Measurements from ENCODE around the gene CSNK1D.

CSNK1D gene

GRCh38 chr17:82299452-82299851, 26.0 kb upstream of the CSNK1D start:
- no peak overlapping the region for H3K27ac ChIP-seq (ENCODE audit: low read length)
- TF ChIP-seq EZH2phosphoT487 (IDR thresholded peaks at IDR 0.05; ENCODE audit: low read depth) = no peak
- TF ChIP-seq CTCF (IDR thresholded peaks at IDR 0.05; ENCODE audit: low read depth, low read length) = no peak
- no peak overlapping the region for H2AFZ ChIP-seq (ENCODE audit: low read depth, low read length)
- H3K79me2 ChIP-seq (ENCODE audit: low read length) = no peaks in the 10 kb centered on the region
- H3K4me3 ChIP-seq (ENCODE audit: low read length) = no peak overlapping the region
- H3K4me2 ChIP-seq (ENCODE audit: low read length) = no peak overlapping the region
- H3K9ac ChIP-seq (ENCODE audit: low read length) = no peak overlapping the region
- H3K4me1 ChIP-seq (ENCODE audit: low read length) = peaks cover 25% of the 10 kb centered on the region
- no peaks in the 10 kb centered on the region for H4K20me1 ChIP-seq (ENCODE audit: insufficient read depth, low read length)
- no peaks in the 10 kb centered on the region for H3K9me3 ChIP-seq (ENCODE audit: insufficient read depth, low read length)
- no peaks in the 10 kb centered on the region for H3K36me3 ChIP-seq (replicated peaks; ENCODE audit: low read depth, low read length)
- H3K27me3 ChIP-seq (ENCODE audit: low read depth, low read length) = peaks cover 10% of the 10 kb centered on the region

- no peak for TF ChIP-seq EZH2phosphoT487 (IDR thresholded peaks at IDR 0.05; ENCODE audit: low read depth)
- TF ChIP-seq CTCF (IDR thresholded peaks at IDR 0.05; ENCODE audit: low read depth, low read length) = no peak
- no peaks in the 10 kb centered on the region for H4K20me1 ChIP-seq (ENCODE audit: insufficient read depth, low read length)
- H3K4me1 ChIP-seq (ENCODE audit: low read length) = peaks cover 25% of the 10 kb centered on the region
- H3K27me3 ChIP-seq (ENCODE audit: low read depth, low read length) = peaks cover 10% of the 10 kb centered on the region
- peak overlapping the region; percentile 86 for H2AFZ ChIP-seq (ENCODE audit: low read depth, low read length)
- H3K9me3 ChIP-seq (ENCODE audit: insufficient read depth, low read length) = no peaks in the 10 kb centered on the region
- peak overlapping the region; percentile 91 for H3K4me3 ChIP-seq (ENCODE audit: low read length)
- H3K36me3 ChIP-seq (replicated peaks; ENCODE audit: low read depth, low read length) = no peaks in the 10 kb centered on the region
- no peaks in the 10 kb centered on the region for H3K79me2 ChIP-seq (ENCODE audit: low read length)
- peak overlapping the region; percentile 100 for H3K4me2 ChIP-seq (ENCODE audit: low read length)
- peak overlapping the region; percentile 60; the same call in 1 of the 2 replicates for H3K27ac ChIP-seq (ENCODE audit: low read length)
- peak overlapping the region; percentile 87 for H3K9ac ChIP-seq (ENCODE audit: low read length)
These were observed 25.3 kb upstream of the CSNK1D start for GRCh38 chr17:82298538-82299421.

GRCh38 chr17:82297714-82298537, 24.4 kb upstream of the CSNK1D start:
- Histone ChIP-seq H3K9me3 (ENCODE audit: insufficient read depth, low read length) (no peaks in the 10 kb centered on the region), H3K9ac (ENCODE audit: low read length) (peak overlapping the region; percentile 87), H3K4me1 (ENCODE audit: low read length) (peaks cover 25% of the 10 kb centered on the region)

More at GRCh38 chr17:82297714-82298537, 24.4 kb upstream of the CSNK1D start:
- no peaks in the 10 kb centered on the region for H4K20me1 ChIP-seq (ENCODE audit: insufficient read depth, low read length)
- H3K4me3 ChIP-seq (ENCODE audit: low read length) = peak overlapping the region; percentile 91
- no peaks in the 10 kb centered on the region for H3K36me3 ChIP-seq (replicated peaks; ENCODE audit: low read depth, low read length)
- no peaks in the 10 kb centered on the region for H3K79me2 ChIP-seq (ENCODE audit: low read length)
- peak overlapping the region; percentile 86 for H2AFZ ChIP-seq (ENCODE audit: low read depth, low read length)
- TF ChIP-seq EZH2phosphoT487 (IDR thresholded peaks at IDR 0.05; ENCODE audit: low read depth) (no peak), CTCF (IDR thresholded peaks at IDR 0.05; ENCODE audit: low read depth, low read length) (no peak)
- peak overlapping the region; percentile 60 for H3K27ac ChIP-seq (ENCODE audit: low read length)
- peak overlapping the region; percentile 100 for H3K4me2 ChIP-seq (ENCODE audit: low read length)
- H3K27me3 ChIP-seq (ENCODE audit: low read depth, low read length) = peaks cover 10% of the 10 kb centered on the region
